ENCODE data around the gene TUNAR.
A peak's percentile ranks its signal among the peaks of the same experiment; 100 is the strongest.

TUNAR gene

DNA sequence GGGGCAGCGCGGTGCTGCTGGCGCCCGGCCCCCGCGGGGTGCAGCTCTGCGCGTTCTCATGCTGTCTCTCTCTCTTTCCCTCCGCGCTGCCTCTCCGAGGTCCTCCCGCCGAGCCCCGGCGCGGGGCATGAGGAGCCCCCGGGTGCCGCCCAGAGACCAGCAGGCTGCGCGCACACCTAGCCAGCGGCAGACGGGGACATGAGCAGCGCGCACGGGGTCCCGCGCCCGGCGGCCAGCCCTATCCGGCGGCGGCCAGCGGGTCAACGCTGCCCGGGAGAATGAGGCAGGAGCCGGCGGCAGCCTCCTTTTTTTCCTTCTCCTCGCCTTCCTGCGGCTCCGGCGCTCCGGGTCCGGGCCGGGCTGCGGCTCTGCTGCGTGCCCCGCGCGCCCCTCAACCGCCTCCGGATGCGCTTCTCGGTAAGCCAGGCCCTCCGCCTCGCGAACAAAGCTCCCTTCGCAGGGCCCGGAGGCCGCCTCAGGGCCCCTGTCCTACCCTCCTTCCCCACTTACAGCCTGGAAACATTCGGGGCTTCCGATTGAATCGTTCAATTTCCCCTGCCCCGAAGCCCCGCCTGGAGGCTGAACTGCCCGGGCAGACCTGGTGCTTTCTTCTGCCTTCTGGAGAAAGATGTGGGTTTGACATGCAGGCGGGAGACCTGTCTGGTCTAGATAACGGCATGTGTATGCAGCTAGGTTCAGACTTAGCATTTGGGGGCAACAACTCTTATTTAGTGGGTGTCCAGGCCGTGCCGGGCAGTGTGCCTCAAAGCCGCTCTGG is at the start of gene TUNAR:
Gene TUNAR (plus strand): TSS at position 72 of the 778 bp plus-strand sequence.
- DNase-seq, result no peak

DNA sequence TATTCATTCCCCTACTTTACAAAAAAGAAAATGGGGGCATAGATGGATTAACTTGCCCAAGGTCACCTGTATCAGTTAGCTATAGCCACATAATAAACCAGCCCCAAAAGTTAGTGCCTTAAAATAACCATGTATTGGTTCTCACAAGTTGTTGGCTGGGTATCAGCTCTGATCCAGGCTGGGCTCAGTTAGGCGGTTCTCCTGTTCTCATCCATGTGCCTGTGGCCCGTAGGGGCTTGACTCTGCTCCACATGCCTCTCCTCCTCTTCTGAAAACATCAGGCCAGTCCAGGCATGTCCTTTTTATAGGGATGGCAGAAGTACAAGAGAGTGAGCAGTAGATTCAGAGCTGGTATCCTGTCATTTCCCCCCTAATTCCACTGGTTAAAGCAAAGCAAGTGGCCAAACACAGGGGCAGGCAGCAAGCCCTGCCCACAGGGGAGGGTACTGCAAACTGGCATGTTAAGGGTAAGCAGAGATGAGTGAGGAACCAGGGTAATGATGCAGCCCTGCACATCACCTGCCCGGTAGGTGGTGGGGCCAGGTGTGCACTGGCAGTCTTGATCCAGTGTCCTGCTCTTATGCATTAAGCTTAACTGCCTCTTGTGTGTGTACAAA is 47.9 kb upstream of the TUNAR start:
- DNase-seq, result no peak

DNA sequence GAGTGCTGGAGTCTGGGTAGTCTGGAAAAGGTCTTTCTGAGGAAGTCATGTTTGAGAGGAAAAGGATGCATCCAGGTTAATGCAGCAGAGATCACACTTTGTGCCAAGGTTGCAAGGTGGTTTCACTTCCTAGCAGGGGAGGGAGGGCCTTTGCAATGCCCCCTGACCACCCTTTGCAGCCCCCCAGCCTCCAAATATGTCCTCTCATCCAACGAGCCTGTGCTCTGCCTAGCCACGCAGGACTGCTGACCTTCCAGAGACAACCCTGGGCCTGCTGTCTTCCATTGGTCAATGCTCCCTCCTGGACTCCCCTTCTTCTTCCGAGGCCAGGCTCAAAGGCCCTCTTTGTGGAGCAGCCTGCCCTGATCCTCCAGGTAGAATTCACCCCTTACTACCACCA is 47.3 kb upstream of the TUNAR start:
- no peak for DNase-seq

DNA sequence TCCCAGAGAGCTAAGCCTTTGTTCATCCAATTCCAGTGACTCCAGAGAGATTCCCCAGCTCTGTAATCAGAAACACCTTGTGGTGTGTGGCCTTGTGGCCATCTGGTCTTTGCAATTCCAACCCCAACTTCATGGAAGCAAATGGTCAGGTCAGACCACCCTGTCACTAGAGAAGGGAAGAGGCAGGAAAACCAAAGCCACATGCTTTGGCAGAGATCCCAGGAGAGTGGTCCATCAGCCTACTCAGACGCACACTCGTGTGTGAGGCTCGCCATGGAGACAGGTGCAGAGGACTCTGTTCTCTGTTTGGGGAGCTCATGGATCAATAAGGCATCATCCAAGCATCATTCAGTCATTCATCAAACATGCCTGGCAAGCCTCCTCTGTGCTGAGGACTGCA is 46.2 kb upstream of the TUNAR start:
- DNase-seq, result no peak

DNA sequence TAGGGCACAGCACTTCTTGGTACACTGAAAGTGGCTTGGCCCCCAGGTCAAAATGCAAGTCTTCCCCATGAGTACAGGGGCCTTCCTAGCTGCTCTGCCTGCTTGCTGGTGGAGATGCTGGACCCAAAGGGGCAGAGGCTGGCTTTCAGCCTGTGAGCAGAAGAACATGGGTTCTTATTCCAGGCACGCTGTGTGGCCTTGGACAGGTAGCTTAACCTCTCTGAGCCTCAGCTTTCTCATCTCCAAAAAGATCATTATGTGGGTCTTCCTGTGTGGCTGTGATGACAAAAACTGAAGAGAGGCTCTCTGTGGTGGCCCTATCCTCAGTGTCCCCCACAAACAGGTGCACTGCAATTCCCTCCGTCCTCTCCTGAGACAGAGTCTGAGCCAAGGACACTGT is 45.6 kb upstream of the TUNAR start:
- no peak for DNase-seq

DNA sequence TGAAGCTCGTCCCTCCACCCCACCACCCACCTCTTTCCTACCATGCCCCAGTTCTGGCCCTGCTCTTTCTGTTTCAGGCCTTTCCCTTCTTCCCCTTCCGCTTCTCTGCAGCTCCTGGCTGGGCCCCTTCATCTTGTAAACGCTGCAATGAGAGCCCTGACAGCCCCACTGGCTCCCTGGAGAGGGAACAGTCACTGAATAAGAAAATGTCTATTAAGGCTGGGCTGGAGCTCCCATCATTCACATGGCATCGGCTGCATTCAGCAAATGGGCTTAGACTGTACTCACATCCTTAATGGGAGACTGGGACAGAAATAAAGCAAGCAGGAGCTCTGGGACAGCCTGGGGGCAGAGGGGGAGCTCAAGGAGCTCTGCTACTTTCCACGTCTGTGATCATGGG is 45.2 kb upstream of the TUNAR start:
- DNase-seq, result no peak

DNA sequence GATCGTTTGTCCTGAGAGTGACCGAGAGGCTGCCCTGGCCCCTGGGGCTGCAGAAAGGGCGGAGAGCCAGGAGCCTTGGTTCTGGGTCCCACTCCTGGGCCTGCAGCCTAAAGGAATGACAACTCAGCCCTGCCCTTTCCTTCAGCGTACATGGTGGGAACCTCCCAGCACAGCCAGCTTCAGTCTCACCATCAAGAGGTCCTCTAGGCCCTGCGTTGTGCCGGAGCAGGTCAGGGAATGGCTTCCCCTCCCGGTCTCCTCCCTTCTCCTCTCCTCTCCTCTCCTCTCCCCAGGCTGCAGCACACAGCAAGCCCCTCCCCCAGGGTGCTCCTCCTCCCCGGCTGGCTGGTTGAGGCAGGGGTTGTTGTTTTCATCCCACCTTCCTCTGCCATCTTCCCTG is 44.6 kb upstream of the TUNAR start:
- no peak for DNase-seq

DNA sequence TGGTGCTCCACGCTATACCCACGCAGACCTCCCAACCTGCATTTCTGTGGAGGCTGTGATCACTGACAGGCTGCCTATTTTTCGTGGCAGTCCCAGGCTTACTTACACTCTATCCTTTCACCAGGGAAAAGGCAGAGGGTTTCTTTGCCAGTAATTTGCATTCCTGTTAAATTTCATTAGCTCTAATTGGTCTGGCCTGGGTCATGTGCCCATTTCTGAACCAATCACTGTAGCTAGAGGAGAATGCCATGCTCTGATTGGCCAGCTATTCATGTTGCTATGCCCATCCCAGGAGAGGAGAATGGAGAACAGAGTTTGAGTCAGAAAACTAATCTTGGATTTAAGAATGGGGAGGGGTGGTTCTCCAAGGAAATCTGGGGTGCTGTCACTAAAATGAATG is 43.2 kb upstream of the TUNAR start:
- no peak for DNase-seq

DNA sequence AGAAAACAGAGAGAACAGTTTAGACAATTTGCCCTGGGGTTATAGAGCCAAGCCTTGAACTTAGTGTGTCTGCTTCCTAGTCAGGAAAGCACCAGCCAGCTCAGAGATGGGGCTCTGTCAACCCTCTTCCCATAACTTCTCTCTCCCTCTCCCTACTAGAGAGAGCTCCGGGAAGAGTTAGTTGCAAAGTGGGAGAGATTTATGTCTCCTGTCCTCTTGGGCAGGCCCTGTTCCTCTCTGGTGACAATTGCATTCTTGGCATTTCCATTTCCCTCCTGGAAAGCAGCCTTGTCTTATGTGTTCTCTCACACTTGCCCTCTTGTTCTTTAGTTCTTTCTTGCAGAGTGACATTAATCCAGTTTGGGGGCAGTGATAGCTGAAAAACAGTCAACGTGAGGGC is 42.1 kb upstream of the TUNAR start:
- no peak for DNase-seq

DNA sequence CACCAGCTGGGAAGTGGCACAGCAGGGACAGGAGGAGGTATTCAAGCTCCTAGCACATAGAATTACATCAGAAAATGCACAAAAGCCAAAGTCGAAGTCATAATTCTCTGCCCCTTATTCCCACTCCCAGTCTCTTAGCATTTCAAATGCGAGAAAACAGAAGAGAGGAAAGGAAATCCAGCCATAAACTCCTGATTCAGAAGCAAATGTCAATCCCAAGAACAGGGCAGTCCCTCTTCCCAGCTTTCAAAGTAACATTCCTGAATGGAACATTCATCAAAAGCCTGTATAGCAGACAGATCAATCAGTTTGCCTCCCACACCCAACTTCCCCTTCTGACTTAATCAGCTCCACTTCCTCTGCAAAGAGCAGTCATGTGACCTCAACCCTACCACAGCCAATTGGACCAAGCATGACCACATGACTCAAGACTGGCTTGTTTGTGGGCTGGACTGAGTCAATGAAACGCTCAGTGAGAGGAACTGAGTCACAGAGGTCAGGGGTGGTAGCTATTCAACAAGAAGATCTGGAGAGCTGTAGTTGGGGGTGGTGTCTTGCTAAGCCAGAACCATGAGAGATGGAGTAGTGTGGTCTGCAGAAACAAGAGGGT is 41.4 kb upstream of the TUNAR start:
- DNase-seq, result peak in 1 of 2 experiments; percentile 31

DNA sequence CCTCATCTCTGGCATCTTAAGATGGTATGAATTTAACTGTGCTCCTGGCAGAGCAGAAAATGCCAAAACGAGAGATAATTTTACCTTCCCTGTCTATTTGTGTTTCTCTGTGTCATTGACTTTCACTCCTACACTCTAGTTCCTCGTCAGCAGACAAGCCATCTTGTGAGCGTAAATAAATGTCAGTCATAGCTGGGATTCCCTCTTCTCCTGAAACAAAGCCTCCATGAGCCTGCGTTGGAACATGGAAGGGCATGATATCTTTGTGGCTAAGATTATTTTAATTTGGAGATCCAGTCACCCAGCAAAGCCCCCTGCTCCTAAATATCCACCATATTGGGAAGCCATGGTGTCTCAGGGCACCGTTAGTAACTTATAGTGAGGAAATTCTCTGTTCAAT is 37.8 kb upstream of the TUNAR start:
- no peak for DNase-seq

DNA sequence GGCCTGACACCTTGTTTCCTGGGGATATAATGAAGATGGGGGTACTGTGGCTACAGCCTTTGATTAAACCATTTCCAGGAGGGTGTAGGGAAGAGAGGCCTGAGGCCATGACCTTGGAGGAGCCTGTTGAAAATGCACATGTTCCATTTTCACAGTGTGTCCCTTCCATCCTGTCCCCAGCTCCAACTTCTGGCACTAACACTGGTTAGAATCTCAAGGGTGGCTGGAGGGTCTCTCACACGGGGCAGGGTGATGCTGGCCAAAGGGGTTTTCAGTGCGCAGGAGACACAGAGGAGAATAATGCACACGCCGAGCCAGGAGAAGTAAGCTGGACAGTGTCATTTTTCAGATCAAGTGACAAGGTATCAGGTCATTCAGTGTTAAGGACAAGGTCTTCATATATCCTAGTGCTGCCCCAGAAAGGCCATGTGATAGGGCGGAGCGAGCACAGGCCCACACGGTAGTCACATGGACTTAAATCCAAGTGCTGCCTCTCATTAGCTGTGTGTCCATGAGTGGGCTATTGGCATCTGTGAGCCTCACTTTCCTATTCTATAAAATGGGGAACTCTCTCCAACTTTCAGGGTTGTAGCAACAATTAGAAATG is 36.4 kb upstream of the TUNAR start:
- no peak for DNase-seq

DNA sequence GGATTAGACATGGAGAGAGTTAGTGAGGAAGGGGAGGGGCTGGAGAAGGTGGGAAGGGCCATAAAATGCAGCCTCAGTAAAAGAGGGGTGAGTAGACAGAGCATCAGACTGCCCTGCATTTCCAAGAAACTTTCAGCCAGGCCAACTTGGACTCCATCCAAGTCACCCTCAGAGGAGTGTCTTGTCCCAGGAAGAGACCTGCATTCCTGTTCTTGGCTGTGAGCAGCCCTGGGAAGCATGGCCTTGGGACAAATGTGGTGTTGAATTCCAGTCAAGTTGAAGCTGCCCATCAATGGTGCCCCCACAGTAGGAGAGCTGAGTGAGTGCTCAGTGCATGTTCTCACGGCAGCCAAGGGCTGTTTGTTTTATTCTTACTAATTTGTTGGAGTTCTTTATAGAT is 35.0 kb upstream of the TUNAR start:
- no peak for DNase-seq

DNA sequence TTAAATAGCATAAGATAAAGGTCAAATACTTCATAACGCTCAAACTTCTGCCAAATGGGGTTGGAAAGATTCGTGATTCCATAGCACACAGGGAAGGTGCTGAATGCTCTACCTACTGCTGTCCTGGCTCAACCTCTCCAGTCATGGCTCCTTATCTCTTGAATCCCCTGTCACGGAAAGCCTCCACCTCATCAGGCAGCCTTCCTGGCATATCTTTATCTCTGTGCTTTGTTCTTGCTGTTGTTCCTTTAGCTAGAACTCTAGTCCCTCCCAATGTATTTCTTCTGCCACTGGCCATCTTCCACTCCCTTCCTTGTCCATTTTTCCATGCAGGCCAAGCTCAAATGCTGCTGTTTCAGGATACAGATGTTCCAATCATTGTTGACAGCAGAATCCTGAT is 26.9 kb upstream of the TUNAR start:
- no peak for DNase-seq

DNA sequence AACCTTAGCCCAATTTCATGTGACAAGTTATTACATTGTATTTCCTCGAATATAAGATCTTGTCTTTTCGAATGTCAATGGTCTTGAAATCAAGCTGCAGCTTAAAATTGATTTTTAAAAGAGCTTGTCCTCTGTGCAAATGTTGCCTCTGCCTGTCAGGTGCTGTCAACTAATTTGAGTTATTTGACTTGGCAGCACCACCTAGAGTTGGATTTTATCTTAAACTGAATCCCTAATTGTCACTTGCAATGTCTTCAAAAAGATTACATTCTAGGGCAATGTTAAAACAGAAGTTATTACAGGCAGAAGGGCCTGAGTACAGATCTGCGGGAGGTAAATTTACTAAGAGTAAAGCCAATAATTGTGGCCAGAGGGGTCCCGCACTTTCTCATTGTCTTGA is 26.2 kb upstream of the TUNAR start:
- no peak for DNase-seq

DNA sequence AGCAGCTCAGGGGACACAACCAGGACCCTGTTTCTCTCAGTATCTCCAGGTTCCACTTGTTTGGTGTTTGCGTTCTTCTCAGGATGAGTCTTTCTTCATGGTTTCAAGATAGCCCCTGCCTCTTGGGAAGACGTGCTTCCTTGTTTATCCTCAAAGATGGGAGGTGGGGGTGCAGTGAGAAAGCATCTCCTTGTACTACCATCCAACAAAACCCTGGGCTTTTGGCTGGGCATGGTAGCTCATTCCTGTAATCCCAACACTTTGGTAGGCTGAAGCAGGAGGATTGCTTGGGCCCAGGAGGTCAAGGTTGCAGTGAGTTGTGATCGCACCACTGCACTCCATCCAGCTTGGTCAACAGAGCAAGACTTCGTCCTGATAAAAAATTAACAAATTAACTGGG is 21.0 kb upstream of the TUNAR start:
- DNase-seq, result no peak

DNA sequence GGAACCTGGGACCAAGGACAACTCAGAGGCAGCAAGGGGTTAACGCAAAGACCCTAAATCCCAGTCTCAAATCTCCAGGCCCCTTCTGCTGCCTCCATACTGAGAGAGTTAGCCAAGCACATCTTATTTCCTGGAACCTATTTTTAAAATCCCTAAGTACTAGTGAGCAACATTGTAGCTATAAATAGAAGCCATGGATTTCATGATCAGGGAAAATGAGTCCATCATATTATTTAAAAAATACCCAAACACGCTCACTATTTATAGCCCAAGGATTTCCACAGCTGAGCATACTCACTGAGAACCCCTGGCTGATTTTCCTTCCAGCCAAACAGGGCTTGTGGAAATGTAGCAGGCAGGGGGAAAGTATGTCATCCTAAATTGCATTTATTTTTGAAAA is 19.4 kb upstream of the TUNAR start:
- DNase-seq, result no peak

DNA sequence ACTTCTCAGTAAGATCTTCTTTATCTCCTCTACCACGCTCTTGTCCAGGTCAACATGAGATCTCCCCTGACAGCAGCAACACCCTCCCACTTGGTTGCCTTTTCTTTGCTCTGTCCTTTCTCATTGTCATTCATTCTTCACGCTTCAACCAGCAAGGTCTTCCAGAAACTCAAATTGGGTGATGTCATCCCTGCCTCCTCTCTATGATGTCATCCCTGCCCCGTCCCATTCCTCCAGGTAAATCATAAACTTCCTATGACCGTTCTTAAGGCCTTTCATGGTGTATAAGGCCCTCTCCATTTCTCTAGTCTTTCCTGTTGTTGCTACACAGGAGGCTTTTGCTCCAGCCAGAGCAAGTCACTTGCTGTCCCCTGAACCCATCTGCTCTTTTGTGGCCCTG is 17.7 kb upstream of the TUNAR start:
- no peak for DNase-seq

DNA sequence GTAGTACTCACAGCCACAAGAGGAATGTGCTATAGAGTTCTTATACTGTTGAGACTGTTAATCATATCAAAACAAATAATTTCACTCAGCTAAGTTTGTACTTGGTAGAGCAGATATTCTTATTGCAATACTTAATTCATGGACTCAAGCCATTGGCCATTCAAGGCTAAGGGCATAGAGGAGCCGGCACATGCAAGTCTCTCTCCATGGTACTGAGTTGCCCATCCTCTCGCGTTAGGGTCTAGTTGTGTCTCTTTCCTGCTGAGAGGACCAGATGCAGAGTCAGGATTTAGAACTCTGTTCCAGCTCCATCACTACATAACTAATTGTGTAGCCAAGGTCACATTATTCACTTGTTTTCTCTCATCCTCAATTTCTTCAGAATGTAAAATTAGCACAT is 14.4 kb upstream of the TUNAR start:
- DNase-seq, result no peak

DNA sequence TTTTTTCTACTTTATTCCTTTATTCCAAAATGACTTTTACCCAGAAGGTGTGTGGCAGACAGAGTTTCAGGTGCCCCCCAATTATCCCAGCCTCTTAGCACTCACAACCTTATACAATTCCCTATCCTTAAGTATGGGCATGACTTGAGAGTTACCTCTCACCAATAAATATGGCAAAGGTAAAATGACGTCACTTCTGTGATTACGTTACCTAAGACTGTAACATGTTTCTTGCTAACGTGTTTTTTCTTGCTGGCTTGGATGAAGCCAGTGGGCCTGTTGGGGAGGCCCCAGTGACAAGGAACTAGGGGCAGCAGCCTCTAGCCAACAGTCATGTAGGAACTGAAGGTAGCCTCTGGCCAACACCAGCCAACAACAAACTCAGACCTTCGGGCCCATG is 13.3 kb upstream of the TUNAR start:
- DNase-seq, result no peak

DNA sequence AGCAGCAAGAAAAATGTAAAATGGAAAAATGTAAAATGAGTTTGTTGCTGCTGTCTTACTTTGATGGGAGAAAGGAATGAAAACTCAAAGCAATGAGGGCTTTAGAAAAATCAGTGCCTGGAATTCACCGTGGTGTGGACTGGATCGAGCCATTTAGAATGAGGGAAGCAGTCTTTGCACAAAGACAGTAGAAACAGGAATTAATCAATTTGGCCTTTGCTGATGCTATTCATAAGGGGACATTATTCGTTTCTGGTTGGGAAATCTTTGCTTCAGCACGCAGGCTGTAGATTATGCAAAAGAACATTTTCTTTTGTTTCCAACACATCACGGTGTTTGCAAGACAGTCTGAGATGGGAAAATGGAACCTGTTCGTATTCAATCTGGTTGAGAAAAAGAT is 6.9 kb upstream of the TUNAR start:
- no peak for DNase-seq

DNA sequence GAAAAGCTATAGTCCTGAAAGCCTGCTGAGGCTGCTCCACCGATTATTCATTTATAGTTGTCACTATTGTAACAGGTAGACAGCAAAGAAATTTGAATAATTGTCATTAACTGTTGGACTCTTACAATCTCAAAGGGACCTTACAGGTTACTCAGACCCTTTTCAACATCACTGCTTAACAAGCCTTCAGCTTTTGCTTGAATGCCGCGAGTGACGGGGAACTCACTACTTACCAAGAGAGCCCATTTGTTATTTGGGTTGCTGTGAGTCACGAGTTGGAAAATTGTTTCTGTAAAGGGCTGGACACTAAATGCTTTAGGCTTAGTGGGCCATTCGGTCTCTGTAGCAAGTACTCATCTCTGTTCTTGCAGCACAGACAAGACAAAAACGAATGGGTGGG is 5.9 kb upstream of the TUNAR start:
- DNase-seq, result no peak

DNA sequence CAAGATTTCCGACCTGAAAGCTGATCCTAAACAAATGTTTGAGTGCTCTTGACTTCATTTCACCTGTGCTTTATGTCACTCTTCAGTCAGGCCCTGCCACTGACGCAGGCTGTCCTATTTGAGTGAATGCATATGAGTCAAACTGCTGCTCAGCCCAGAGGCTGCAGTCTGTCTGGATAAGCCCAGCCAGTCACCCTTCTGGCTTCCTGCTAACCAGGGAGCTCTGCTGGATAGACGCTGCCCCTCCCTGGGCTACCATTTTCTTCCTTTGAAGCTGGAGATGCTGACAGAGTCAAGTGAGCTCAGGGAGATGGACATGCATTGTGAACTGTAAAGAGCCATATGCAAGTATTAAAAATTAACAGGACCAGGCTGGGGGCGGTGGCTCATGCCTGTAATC is 5.1 kb upstream of the TUNAR start:
- no peak for DNase-seq

DNA sequence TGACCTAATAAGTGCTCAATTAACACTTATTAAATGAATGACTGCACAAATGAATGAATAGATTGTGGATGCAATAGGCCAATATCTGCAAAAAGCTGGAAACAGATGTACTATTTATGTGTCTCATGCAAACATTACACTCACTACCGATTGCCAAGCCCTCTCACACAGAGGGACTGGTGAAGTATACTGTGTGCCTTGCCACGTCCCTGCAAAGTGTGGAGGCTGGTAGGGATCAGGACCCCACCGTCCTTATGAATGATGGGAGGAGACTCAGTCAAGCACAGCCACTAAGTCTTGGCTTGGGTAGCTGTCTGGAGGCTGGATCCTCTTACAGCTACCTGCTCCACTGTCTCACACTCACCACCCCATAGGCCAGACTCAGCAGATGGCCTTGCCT is 3.9 kb upstream of the TUNAR start:
- DNase-seq, result no peak

All from activated T-cell treated with anti-CD3 and anti-CD28 coated beads, Interleukin-2, amount 50 U/mL, for 48 hours (primary cell).